Activated CD4-positive, CD25-positive, alpha-beta regulatory T cell treated with anti-CD3 and anti-CD28 coated beads, Interleukin-2, amount 50 U/mL, for 72 hours (primary cell): ENCODE measurements around the gene RETREG1.
"Not testable (repeated sequence)": the region's sequence is repeated elsewhere in the genome, so short reads cannot be mapped to it uniquely, and the experiment has no call there.

ENCODE experiments used
- DNase-seq: peaks from one replicate; pipeline ENCODE4 v3.0.0; 2021

The RETREG1 gene, protein sequence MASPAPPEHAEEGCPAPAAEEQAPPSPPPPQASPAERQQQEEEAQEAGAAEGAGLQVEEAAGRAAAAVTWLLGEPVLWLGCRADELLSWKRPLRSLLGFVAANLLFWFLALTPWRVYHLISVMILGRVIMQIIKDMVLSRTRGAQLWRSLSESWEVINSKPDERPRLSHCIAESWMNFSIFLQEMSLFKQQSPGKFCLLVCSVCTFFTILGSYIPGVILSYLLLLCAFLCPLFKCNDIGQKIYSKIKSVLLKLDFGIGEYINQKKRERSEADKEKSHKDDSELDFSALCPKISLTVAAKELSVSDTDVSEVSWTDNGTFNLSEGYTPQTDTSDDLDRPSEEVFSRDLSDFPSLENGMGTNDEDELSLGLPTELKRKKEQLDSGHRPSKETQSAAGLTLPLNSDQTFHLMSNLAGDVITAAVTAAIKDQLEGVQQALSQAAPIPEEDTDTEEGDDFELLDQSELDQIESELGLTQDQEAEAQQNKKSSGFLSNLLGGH

DNA sequence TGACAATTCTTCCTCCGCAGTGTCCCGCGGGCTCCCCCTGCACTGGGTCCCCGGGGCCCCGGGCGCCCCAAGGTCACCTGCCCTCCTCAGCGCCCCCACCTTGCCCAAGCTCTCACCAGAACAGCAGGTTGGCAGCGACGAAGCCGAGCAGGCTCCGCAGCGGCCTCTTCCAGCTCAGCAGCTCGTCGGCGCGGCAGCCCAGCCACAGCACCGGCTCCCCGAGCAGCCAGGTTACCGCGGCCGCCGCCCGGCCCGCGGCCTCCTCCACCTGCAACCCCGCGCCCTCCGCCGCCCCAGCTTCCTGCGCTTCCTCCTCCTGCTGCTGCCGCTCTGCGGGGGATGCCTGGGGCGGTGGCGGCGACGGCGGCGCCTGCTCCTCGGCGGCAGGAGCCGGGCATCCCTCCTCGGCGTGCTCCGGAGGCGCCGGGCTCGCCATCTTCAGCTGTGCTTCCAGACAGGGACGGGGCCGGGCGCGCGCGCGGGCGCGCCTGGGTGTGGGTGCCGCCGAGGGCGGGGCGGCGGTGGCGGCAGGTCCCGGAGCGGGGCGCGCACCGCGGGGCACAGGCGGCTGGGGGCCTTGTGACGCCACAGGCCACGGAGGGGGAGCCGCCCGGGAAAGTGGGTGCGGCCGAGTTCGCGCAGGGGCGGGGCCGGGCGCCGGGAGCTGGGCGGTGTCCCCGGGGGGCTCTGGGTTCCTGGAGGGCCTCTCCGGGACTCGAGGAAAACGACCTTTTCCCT, at the start of gene RETREG1:
RETREG1 (minus strand) TSS at position 462 of the 738 bp plus-strand sequence; CDS start at position 436, 26 bp downstream.
- peak; percentile 72 for DNase-seq

DNA sequence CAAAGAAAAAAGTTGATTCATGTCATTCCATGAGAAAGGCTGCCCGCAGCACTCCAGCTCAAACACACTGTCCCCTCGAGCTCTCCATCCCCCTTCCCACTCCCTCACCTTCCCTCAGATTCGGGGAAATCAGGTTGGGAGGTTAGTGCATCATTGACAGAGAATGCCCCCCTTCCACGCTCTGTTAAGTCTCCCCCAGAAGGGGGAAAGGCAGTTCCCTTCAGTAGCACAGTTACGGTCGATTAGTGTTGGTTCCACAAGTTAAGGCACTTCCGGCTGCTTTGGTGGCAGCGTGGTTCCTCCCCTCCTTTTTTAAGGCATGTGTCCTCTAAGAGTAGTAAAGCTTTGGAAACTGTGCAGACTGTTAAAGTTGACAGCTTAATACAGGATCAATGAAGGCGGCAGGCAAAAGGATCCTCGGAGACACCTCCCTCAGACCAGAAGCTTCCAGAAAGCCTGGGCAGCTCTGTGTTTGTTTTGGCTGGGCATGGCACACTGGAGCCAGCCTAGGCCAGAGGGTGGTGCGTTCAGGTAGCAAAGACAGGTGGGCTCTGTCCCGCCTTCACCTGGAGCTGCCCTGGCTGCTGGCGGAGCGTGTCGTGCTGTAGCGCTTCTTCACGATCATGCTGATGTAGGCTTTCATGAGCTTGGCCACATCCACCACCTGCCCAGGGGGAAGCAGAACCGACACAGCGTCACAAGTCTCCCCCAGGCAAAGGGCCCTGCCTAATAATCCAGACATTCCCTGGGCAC, 49.5 kb upstream of the RETREG1 start:
- no peak for DNase-seq

DNA sequence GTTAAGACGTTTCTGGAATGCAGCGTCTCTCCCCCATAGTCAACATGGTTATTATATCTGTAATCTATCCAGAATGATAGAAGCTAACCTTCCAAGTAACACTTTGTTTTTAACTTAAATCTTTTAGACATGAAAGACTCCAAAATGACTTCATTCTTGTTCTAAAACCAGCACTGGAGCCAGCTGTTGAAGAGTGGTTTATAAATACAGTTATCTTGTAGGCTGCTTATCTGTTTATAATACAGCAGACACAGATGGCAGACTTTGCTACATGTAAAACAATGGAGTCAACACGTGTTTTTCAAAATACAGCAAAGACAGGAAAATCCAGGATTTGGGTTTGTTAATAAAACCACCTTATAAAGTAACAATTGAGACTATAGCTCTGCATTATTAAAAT, 48.8 kb upstream of the RETREG1 start:
- no peak for DNase-seq

DNA sequence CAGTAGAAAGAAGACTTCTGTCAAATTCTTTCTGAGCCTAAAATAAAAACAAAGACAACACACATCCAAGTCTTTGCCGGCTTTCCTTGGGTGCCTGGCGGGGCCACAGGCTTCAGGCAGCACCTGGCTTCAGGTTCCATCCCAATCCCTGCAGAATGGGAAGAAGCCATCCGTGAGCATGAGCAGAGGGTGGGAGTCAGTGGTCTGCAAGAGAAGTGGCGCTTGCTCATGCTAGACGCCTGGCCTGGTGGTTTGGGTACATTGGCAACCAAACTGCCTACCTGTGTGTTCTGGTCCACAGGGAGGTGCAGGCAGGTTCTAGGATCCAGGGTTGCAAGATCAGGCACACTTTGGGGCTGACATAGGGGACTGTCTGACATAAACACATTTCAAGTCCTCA, 47.6 kb upstream of the RETREG1 start:
- DNase-seq, result no peak

DNA sequence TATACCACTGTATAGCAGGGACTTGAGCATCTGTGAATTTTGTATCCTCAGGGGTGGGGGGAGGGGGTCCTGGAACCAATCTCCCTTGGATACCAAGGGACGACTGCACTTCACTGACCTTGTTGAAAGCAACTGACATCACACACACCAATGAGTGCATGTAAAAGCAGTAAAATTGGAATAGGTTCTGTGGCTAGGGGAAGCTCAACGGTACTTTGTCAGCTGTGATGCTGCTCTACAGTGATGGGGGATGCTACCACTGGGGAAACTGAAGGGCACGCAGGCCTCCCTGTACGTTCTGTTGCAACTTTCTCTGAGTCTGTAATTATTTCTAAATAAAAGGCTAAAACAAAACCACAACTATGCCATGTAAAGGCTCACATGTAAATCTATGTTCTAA, 47.0 kb upstream of the RETREG1 start:
- DNase-seq, result no peak

DNA sequence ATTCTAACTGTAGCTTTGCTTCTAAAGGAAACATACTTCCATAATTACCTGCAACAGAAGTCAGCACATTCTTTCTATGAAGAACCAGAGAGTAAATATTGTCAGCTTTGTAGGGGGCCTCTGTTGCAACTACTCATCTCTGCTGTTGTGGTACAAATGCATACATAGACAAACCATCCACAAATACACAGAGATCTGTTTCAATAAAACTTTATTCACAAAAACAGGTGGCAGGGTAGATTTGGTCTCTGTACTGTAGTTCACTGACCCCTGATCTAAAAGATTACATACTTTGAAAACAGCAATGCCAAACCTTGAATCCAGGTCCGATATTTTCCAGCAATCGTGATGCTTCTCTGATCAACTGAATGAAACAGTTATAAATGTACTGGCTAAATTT, 44.9 kb upstream of the RETREG1 start:
- DNase-seq, result no peak

DNA sequence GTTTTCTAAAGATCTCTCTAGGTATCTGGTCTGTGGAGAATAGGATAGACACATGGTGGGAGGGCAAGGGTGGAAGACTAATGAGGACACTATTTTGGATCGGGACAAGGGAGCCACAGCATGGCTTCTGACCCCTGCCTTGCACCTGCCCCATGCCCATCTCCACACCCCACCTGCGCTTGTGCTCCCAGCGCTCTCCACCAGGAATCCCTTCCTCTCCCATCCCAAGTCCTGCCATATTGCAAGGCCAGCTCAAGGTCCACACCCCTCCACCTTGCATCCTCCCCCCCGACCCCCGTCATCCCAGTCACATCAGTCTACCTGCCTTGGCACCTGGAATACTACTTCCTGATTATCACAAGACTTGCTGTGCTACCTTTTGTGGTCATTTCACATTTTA, 44.2 kb upstream of the RETREG1 start:
- DNase-seq, result no peak

DNA sequence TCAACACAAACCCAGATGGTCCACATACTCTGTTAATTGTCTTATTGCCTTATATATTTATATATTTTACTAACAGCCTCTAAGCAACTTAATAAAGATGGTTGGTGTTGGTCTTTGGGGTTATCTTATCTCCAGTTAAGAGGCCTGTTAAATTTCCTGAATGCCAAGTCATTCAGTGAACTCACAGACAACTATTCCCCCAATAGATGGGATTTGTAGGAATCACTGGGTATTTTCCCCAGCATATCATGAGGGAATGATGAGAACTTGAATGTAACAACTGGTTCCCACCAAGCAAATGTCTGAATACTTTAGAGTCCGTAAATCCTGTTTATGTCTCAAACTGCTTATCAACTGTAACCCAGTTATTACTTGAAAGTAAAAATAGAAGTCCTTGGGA, 42.7 kb upstream of the RETREG1 start:
- DNase-seq, result no peak

DNA sequence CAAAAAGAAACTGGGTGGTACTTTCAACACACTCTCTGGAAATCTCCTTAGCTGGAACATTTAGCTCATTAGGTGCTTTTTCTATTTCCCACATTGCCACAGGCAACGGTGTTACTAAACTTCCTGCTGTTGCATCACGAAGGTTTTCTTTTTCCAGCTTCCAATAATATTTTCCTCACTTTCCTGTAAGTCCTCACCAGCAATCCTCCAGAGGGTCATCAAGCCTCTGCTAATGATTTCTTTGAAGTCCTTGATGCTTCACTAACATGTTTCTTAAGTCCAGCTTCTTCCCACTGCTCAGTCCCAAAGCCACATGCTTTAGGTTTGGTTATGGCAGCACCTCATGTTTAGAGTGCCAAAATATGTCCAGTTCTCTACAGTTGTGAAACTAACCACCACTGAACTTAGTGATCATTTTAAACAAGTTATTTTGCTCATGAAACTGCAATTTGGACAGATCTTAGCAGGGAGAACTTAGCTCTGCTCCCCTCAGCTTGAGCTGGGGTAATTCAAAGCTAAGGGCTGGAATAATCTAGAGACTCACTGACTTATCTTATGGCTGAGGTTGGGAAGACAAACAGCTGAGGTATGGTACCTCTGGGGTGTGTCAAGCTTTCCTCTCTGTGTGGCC, 39.9 kb upstream of the RETREG1 start:
- DNase-seq, result no peak

DNA sequence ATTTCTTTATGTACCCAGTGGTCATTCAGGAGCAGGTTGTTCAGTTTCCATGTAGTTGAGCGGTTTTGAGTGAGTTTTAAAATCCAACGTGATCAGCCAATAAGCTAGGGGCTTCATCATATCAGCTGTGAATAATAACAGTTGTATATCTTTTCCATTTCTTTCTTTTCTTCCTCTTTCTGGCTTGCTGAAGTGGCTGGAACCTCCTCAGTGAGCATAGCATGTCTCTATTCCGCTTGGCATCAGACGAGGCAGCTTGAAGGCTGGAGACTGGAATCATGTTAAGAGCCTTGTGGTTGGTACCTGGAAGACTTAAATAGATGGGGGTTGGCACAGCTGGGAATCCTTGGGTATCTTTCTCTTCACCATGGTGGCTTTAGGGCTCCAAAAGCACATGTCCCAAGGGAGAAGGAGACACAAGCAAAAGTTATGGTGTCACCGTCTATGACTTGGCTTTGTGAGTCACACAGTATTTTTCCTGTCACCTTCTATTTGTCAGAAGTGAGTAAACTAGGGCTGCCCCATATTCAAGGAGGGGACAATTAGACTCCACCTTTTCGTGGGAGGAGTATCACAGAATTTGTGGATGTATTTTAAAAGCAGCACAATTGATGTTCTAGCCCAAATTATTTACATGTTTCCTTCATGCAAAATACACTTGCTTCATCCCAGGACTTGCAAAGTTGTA, 38.0 kb upstream of the RETREG1 start:
- DNase-seq, result no peak

DNA sequence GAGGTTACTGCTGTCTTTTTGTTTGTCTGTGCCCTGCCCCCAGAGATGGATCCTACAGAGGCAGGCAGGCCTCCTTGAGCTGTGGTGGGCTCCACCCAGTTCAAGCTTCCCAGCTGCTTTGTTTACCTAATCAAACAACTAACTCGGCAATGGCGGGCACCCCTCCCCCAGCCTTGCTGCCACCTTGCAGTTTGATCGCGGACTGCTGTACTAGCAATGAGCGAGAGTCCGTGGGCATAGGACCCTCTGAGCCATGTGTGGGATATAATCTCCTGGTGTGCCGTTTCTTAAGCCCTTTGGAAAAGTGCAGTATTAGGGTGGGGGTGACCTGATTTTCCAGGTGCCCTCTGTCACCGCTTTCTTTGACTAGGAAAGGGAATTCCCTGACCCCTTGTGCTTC, 31.9 kb upstream of the RETREG1 start:
- not testable (repeated sequence) for DNase-seq

DNA sequence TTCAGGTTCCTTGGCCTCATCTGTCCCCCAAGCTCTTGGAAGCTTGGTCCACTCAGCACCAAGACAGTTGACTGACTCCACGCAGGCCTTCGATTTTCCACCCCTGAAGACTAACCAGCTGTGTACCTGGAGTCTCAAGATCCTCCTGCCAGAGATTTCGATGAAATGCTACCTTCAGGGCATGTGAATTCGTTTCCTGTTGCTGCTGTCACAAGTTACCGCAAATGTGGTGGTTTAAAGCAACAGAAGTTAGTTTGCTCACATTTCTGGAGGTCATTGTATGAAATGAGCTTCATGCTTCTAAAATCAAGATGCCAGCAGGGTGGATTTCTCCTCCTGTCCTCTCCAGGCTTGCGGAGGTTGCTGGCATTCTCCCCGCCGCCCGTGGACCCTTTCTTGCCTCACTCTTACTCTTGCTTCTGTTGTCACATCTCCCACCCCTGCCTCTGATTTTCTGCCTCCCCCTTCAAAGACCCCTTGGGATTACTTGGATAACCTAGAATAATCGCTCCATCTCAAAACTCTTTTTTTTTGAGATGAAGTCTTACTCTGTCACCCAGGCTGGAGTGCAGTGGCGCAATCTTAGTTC, 27.6 kb upstream of the RETREG1 start:
- no peak for DNase-seq

DNA sequence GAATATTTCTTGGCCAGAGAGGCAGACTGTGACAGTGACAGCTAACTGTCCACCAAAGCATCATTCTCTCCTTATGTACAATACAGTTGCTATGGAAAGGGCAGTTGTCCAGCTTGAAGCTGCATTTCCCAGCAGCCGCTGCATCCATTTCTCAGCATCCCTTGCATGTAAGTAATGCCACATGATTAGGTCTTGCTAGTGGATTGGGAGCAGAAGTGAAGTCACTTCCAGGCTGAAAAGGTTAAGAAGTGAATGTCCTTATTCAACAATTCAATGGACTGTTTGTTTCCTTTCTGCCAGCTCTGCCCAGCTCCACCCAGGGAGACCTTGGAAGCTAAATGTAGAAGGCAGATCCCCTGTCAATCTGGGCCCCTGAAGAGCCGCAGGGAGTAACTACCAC, 26.1 kb upstream of the RETREG1 start:
- no peak for DNase-seq

DNA sequence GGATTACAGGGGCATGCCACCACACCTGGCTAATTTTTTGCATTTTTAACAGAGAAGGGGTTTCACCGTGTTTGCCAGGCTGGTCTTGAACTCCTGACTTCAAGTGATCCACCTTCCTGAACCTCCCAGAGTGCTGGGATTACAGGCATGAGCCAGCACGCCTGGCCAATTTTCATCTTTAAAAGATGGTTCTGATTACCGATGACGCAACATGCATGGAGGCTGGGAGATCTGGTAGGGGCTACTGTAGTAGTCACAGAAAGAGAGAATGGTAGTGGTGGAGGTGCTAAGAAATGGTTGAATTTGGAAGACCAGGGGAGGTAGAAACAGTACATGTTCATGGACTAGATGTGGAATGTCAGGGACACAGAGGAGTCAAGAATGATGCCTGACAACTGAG, 22.4 kb upstream of the RETREG1 start:
- DNase-seq, result no peak

DNA sequence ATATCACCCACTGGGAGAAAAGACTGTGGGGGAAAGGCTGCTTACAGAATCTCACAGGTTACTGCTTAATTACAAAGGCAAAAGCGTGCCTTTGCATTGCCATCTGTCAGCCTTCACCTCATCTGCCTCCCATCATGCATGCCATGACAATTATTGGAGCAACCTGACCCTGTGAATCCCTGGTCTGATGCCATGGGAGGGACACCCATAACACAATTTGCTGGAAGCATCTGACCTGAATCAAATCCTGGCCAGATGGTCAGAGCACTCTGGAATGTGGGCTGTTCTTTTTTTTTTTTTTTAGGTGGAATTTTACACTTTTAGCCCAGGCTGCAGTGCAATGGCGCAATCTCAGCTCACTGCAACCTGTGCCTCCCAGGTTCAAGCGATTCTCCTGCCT, 11.6 kb upstream of the RETREG1 start:
- DNase-seq, result no peak

DNA sequence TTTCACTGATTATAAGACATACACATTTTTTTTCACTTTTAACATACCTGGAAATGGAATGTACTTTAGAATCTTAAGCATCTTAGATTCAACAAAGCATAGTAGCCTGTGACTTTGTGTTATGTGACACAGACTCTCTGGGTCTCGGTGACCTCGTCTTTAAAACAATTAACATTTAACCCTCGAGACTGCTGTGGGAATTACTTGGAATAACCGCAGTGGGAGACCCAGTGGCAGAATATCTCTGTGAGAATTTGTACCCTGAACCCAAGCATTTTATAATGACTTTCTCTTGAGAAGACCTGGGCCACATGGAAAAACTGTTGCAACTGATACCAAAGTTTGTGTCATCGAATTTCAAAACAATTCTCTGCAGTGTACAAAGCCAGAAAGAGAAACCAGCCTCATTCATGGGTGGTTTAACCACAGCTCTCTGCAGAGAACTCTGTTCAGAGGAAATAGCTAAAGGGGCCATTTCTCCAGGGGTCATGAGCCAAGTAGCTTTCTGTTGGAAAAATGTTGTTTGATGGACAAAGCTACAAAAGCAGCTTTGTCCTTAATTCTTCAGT, 10.0 kb upstream of the RETREG1 start:
- DNase-seq, result no peak

DNA sequence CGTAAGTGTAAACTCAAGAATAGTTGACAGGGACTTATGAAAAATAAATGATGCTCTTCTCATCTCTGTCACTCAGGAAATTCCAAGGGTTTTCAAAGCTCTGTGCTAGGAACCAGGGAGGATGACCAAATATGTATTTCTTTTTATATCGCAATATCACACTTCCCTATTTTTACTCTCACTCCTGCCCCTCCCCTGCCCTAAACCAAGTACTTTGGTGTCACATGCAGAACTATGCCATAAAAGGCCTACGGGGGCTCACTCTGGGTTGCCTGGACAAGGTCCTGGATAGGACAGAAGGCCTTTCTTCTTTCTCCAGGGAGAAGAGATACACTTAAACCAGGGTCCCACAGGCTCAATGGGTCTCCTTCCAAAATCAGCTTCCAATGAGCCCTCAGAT, 8.3 kb upstream of the RETREG1 start:
- no peak for DNase-seq

DNA sequence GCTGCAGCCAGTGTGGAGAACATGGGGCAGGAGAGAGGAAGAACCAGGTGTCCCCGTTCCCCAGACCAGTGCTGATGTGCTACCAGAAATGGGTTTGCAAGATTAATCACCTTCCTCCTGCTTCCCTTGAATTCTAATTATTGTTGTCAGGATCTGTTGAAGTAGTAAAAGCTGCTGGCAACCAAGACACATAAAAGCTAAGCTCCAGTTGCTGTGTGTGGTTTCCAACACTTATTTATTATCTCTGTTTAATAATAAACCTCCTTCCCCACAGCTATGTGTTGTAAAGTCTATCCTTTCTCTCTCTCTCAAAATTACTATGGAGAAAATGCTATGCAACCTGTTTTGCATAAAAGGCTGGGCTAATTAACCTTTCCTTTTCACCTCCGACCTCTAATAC, 2.3 kb upstream of the RETREG1 start:
- DNase-seq, result no peak

DNA sequence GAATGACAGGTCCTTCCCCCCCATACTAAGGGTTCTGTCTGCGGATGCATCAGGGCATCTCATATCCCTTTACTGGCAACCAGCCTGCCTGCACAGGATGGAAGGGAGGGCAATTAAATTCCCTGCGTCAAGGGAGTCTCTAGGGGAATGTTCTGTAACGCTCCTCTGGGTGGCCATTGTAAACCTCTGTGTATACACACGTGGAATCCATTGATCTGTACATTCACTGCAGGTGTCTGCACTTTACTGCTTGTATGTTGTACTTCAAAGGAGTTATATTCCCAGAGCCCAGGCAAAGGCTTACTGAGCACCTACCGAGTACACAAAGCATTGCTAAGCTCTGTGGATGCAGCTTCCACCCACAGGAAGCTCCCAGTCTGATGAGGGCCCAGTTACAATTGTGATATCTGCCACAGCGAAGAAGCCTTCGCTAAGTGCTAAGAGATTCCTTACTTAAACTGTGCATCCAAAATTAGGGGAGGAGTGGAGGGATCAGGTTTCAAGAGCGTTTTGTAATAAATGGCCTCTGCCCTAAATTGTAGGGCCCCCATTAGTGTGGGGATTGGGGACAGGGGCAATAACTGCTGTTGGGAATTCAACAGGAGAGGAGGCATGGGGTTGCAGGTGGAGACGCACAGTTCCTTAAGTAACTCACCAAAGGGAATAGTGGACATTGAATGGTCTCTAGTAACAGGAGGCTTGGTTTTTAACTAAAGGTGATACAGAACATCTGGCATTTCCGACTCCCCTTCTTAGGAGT, 1.5 kb upstream of the RETREG1 start:
- DNase-seq, result no peak

DNA sequence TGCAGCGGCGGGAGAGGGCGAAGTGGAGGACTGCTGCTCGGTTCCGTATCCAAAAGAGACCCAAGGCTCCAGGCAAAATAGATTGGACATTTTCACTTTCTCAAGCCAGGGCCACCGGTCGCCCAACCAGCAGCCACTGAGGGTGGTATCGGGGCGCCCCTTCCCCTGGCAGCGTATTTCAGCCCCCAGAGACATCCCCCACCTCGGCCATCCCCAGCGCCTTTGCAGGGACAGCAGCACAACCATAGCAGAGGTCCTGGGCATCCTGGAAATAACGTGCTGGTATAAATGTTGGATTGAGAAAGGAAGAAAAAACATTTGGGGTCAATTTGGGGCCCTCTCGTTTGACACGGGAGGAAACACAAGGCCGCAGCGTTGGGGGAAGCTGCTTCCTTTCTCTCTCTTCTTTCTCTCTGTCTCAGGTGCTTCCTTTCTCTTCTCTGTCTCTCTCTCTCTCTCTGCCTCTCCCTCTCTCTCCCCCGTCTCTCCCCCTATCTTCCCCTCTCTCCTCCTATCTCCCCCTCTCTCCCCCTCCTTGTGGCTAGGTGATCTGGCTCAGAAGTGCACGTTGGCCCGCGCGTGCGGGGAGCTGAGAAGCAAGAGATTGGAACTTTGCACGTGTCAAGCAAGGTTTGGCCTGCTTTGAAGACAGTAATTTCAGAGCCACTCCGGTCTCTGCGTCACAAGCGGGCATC, 624 bp upstream of the RETREG1 start:
- DNase-seq, result peak; percentile 40
